ENCODE results near the gene R3HDM2.

DNA sequence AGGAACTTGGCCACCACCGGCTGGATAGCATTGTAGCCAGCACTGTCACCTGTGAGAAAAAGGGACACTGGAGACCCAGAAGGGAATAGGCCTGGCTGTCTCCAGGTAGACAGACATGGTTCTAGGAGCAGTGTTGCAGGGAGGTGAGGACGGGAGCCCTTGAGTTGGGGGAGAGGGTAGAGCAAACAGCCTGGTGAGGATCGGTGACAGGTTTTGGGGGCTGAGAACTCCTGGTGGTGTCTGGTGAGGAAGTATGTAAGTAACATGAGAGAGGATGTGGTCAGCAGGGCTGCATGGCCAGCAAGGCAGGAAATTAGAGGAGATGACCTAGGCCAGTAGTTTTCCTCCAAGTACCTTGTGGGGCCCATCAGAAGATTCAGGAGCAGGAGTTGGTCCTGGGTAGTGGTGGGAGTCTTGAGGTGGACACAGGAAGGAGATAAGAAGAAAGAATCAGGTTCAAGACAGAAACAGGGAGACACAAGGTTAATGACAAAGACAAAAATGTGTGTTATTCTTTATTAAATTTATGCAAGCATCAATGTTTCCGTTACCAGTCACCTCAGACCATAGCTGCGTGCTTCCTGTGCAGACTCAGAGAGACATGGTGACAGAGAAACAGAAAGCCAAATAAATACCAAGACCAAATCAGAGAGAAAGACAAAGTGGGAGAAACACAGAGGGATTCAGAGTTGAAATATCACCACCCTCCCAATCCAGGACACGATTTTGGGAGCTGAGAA is 48.7 kb upstream of the R3HDM2 start, which contains the start of gene ARHGAP9:
- TF ChIP-seq GATA2 (IDR thresholded peaks at IDR 0.05; ENCODE audit: low read depth, low read length) (no peak), GATA3 (IDR thresholded peaks at IDR 0.05; ENCODE audit: low read depth, low read length) (no peak)

All from SH-SY5Y (cell line).